ENCODE results near the gene SRA1.

DNA sequence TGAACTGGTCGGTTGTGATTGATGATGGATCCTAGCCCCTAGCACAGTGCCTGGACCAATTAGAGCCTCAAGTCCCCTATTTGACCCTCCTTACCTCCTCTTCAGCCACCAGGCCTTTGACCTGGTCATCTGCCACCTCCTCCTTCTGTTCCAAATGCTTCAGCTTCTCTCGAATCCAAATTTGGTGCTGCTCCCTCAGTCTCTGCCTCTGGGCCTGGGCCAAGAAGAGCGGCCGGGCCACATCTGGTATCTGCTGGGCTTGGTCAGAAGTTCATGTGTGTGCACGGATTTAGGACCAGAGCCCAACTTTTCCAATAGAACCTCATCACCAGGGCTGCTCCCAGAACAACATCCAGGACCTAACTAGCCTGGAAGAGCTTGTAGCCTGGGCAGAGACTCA is 13.8 kb upstream of the SRA1 start:
- no peak for TF ChIP-seq EZH2phosphoT487 (IDR thresholded peaks at IDR 0.05)
- TF ChIP-seq, protein P1, sequence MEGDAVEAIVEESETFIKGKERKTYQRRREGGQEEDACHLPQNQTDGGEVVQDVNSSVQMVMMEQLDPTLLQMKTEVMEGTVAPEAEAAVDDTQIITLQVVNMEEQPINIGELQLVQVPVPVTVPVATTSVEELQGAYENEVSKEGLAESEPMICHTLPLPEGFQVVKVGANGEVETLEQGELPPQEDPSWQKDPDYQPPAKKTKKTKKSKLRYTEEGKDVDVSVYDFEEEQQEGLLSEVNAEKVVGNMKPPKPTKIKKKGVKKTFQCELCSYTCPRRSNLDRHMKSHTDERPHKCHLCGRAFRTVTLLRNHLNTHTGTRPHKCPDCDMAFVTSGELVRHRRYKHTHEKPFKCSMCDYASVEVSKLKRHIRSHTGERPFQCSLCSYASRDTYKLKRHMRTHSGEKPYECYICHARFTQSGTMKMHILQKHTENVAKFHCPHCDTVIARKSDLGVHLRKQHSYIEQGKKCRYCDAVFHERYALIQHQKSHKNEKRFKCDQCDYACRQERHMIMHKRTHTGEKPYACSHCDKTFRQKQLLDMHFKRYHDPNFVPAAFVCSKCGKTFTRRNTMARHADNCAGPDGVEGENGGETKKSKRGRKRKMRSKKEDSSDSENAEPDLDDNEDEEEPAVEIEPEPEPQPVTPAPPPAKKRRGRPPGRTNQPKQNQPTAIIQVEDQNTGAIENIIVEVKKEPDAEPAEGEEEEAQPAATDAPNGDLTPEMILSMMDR (IDR thresholded peaks at IDR 0.05), result no peak

Data from neural progenitor cell (in vitro differentiated cells).